ENCODE results near the gene FGGY. TPM values are rescaled to one million over a fixed set of nuclear protein-coding genes. Genes with fewer than 3 reads are reported as not detected.

The FGGY gene
- total RNA-seq, 4 donors from 2014 or later: 23.3 to 26.4 (median 25.3) TPM

DNA sequence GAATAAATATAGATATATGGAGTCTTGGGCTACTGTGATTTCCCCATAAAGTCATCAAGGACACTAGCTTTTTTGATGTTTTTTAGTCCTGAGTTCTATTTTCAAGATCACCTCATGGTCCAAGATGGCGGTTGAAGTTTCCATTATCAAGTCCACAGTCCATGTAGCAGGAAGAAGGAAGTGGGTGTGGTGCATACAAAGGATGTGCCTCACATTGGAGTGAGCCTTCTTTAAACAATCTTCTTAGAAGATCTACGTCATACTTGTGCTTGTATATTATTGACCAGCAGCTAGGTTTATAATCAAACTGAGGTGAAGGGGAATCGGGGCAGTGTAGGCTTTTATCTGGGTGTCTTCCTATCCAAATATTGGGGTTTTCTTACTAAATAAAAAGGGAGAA lies 93.4 kb downstream of the FGGY start:
- no peak overlapping the region for H3K4me3 ChIP-seq
- intact Hi-C loops (cut with DNase I): loop anchor here (5.0 kb wide), 1 partner anchor 212 kb away; no protein-coding TSS in a partner anchor
- no peak overlapping the region for H3K27ac ChIP-seq (replicated peaks in 1 of 4)
- peaks cover 23 to 44% (median 35%) of the 10 kb centered on the region in 4 donors for H3K4me1 ChIP-seq
- WGBS: 95% methylated on average over 3 of the region's 3 CpGs
- no peak for TF ChIP-seq POLR2AphosphoS5 (IDR thresholded peaks at IDR 0.05)
- no peaks in the 10 kb centered on the region for H3K27me3 ChIP-seq
- DNase-seq (ENCODE audit: extremely low spot score): no peak
- no peaks in the 10 kb centered on the region for H3K36me3 ChIP-seq
- no peaks in the 10 kb centered on the region for H3K9me3 ChIP-seq

DNA sequence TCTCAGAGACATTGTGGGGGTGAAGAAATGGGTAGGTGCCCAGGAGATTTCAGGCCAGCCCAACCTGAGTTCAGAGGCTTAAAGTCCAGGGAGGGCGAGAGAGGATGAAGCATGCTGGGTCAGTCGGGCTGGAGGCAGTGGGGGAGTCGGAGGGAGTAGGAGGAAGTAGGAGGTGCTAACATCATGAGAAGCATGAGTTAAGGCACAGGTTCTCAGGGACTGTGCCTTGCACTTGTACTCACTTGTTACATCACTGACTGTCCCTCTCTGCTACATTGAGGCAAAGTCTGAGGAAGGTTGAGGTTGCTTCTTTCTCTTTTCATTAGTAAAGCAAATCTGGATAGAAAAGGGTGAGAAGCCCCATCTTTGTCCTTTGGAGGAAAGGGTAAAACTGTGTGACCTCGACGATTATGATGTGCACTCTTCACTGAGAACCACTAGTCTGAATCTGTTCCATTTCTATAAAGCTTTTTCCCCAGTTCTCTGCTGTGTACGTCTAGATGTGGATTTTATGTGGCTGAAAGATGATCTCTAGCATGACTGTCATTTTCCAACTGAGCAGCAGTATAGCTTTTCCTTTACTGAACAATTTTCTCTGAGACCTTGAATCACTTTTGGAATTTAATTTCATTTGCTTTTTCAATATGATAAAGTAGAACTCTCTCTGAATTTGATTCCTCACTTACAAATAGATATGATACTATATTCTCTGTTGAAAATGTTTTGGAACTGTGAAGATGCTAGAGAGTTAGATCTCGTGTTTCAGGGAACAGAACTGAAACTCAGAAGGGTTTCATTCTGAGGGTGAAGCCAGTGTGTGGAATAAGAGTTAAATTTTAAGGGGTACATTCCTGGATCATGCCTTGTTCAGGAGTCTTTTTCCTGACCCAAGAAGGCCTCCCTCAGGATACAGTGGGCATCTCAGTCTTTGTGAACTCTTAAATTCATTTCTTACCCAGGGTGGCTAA lies 94.6 kb downstream of the FGGY start:
- peak overlapping the region; percentile 84 to 91 (median 86) for H3K27ac ChIP-seq (replicated peaks in 1 of 4)
- intact Hi-C loops (cut with DNase I): loop anchor here (5.0 kb wide), 1 partner anchor 211 kb away; no protein-coding TSS in a partner anchor

DNA sequence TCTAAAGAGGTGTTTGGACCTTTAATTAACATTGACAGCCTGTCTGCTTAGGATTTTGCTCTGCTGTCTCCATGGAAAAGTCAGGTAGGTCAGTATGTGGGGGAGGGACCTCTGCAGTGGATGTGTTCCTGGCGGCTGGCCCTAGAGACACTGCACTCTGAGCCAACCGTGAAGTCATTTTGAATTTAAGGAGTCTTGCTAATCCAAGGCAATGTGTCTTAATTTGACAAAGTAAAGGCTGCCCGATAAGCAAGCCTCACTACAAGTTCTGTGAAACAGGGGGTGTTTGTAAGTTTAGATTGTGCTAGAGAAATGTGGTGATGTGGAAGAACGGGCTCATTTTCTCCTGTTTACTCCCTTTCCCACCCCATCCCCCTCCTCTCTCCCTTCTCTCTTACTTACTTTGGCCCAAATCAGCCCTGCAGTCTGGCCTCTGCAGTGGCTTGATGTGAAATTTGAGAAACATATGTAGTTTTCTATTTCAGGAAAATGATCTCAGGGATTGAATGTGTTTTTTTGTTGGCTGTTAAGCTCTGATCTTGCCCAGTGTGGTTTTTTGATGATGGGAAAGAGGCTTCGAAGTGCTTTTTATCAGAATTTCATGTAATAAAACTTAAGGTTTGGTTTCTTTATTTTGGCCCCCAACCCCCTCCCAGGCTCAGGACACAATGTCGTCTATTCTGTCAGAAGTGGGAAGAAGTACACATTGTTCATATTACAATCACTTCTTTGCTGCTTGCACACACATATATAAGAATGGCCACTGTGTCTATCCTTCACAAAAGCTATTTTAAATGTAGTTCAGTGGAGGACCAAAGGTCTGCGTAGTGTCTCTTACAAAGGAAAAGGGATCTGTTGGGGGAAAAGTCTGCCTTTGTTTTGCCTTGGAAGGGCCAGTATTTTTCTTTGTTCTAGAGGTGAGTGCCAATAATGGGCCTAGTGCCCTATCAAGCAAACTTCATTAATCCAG lies 96.6 kb downstream of the FGGY start:
- H3K27ac ChIP-seq (replicated peaks in 1 of 4): peak overlapping the region; percentile 84 to 91 (median 86)
- TF ChIP-seq POLR2AphosphoS5 (IDR thresholded peaks at IDR 0.05): peak; percentile 71 to 81
- TF ChIP-seq EP300 (IDR thresholded peaks at IDR 0.05): no peak
- H3K4me1 ChIP-seq: peaks cover 23 to 56% (median 44%) of the 10 kb centered on the region in 4 donors
- no peaks in the 10 kb centered on the region for H3K9me3 ChIP-seq
- WGBS: 29% methylated on average over 7 of the region's 7 CpGs
- peak; percentile 94 for DNase-seq (ENCODE audit: extremely low spot score)
- H3K4me3 ChIP-seq: peak overlapping the region; percentile 2 to 23 (median 12)
- intact Hi-C loops (cut with DNase I): loop anchor here (5.0 kb wide), 1 partner anchor 209 kb away; no protein-coding TSS in a partner anchor
- H3K36me3 ChIP-seq: no peaks in the 10 kb centered on the region
- H3K27me3 ChIP-seq: no peaks in the 10 kb centered on the region

More for the DNA sequence above, 94.6 kb downstream of the FGGY start:
- Histone ChIP-seq H3K4me3 (no peak overlapping the region), H3K27me3 (no peaks in the 10 kb centered on the region), H3K36me3 (no peaks in the 10 kb centered on the region), H3K9me3 (no peaks in the 10 kb centered on the region), H3K4me1 (peaks cover 23 to 49% (median 39%) of the 10 kb centered on the region in 4 donors)
- WGBS: 78% methylated on average over 7 of the region's 7 CpGs
- DNase-seq (ENCODE audit: extremely low spot score): no peak
- TF ChIP-seq EP300 (IDR thresholded peaks at IDR 0.05) (no peak), POLR2AphosphoS5 (IDR thresholded peaks at IDR 0.05) (no peak), POLR2A (IDR thresholded peaks at IDR 0.05; ENCODE audit: low read depth) (no peak)
- TF ChIP-seq, protein P1, sequence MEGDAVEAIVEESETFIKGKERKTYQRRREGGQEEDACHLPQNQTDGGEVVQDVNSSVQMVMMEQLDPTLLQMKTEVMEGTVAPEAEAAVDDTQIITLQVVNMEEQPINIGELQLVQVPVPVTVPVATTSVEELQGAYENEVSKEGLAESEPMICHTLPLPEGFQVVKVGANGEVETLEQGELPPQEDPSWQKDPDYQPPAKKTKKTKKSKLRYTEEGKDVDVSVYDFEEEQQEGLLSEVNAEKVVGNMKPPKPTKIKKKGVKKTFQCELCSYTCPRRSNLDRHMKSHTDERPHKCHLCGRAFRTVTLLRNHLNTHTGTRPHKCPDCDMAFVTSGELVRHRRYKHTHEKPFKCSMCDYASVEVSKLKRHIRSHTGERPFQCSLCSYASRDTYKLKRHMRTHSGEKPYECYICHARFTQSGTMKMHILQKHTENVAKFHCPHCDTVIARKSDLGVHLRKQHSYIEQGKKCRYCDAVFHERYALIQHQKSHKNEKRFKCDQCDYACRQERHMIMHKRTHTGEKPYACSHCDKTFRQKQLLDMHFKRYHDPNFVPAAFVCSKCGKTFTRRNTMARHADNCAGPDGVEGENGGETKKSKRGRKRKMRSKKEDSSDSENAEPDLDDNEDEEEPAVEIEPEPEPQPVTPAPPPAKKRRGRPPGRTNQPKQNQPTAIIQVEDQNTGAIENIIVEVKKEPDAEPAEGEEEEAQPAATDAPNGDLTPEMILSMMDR (IDR thresholded peaks at IDR 0.05): no peak

DNA sequence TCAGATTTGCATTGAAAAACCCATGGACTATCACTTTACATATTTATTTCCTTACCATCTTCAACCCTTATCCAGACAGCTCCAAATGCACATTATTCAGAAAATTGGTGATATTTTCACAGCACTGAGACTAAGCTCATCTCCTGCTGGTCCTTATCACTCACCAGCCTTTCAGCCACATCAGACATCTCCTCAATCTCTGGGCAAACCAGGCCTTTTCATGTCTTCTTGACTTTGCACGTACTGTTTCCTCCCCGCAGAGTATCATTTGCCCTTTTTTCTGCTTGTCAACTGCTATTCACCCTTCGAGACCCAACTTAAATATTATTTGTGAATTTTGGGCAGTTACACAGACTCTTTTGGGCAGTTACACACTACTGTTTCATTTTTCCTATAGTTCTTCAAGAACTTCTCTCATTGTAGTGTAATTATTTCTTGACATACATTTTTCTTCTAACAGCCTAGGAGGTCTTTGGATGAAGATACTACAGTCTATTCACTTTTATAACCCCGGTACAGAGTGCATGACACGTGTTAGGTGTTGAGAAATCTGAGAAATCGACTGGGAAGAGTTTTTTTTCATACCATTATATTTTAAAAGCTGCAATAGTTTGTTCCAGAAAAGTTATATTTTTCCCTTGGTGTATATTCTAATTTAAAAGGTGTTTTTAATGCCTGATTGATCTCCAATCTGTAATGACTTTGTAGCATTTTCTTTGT lies 98.0 kb downstream of the FGGY start:
- no peaks in the 10 kb centered on the region for H3K36me3 ChIP-seq
- no peak for DNase-seq (ENCODE audit: extremely low spot score)
- no peaks in the 10 kb centered on the region for H3K27me3 ChIP-seq
- WGBS: 90% methylated on average over 6 of the region's 6 CpGs
- TF ChIP-seq POLR2AphosphoS5 (IDR thresholded peaks at IDR 0.05) (no peak), EP300 (IDR thresholded peaks at IDR 0.05) (no peak), POLR2A (IDR thresholded peaks at IDR 0.05; ENCODE audit: low read depth) (no peak)
- H3K9me3 ChIP-seq: no peaks in the 10 kb centered on the region
- peaks cover 23 to 56% (median 44%) of the 10 kb centered on the region in 4 donors for H3K4me1 ChIP-seq
- peak overlapping the region; percentile 84 to 91 (median 86) for H3K27ac ChIP-seq (replicated peaks in 1 of 4)
- no peak overlapping the region for H3K4me3 ChIP-seq
- intact Hi-C loops (cut with DNase I): loop anchor here (5.0 kb wide), 1 partner anchor 207 kb away; no protein-coding TSS in a partner anchor

DNA sequence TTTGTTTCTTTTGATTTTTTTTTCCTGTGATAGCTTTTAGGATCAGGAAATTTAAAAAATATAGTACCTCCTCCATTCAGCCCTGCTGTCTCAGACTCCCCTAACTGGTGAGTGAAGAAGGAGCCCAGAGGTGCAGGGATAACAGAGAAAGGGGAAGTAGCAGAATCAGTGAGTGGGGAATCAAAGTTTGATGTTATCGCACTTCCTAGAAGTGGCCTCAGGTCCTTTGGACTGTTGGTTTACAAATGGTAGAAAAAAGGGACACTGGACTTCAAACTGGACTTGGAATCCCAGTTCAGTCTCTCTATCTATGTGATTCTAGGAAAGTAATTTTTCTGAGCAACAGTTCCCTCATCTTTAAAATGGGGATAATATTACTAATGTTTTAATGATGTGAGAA lies 99.5 kb downstream of the FGGY start:
- WGBS: 87% methylated on average over 1 of the region's 1 CpG

More for the DNA sequence above, 99.5 kb downstream of the FGGY start:
- peaks cover 23 to 53% (median 43%) of the 10 kb centered on the region in 4 donors for H3K4me1 ChIP-seq
- no peak for DNase-seq (ENCODE audit: extremely low spot score)
- no peaks in the 10 kb centered on the region for H3K27me3 ChIP-seq
- H3K27ac ChIP-seq (replicated peaks in 1 of 4): peak overlapping the region in 1 of 4 donors; percentile 91
- no peaks in the 10 kb centered on the region for H3K36me3 ChIP-seq
- H3K4me3 ChIP-seq: no peak overlapping the region
- intact Hi-C loops (cut with DNase I): no loop called here
- TF ChIP-seq EP300 (IDR thresholded peaks at IDR 0.05) (no peak), POLR2A (IDR thresholded peaks at IDR 0.05; ENCODE audit: low read depth) (no peak), POLR2AphosphoS5 (IDR thresholded peaks at IDR 0.05) (no peak)
- TF ChIP-seq, protein P1 (IDR thresholded peaks at IDR 0.05): no peak
- no peaks in the 10 kb centered on the region for H3K9me3 ChIP-seq

Data from esophagus muscularis mucosa (tissue), 4 donors.